Mammary epithelial cell (primary cell): ENCODE data around the gene ZFR2.

Source experiments
- EZH2 ChIP-seq: IDR thresholded peaks from 2 replicates; pipeline ENCODE4 v1.6.1; 2012; ENCODE audit warnings: low read length, inconsistent platforms, borderline replicate concordance
- TF ChIP-seq, protein P1 (sequence below), 2 donors: IDR thresholded peaks in 1 of 2; conservative IDR thresholded peaks in 1 of 2; 2 replicates each; pipeline ENCODE4 v1.5.1; 2011 to 2012; ENCODE audit warnings: inconsistent platforms in 2 of 2, low read length in 2 of 2, mild to moderate bottlenecking in 2 of 2, control low read depth in 1 of 2, low read depth in 1 of 2; ENCODE audit not compliant: insufficient read depth in 1 of 2; ENCODE audit errors: extremely low read depth in 1 of 2

DNA sequence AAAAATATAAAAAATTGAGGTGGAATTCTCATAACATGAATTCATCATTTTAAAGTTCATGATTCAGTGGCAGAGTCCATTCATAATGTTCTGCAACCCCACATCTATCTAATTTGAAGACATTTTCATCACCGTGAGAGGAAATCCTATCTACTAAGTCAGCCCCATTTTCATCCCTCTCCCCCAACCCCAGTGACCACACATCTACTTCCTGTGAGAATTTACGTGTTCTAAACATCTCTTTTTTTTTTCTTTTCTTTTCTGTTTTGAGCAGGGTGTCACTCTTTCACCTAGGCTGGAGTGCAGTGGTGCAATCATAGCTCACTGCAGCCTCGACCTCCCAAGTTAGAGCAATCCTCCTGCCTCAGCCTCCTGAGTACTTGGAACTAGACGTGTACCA is 29.1 kb upstream of the ZFR2 start:
- TF ChIP-seq, protein P1, sequence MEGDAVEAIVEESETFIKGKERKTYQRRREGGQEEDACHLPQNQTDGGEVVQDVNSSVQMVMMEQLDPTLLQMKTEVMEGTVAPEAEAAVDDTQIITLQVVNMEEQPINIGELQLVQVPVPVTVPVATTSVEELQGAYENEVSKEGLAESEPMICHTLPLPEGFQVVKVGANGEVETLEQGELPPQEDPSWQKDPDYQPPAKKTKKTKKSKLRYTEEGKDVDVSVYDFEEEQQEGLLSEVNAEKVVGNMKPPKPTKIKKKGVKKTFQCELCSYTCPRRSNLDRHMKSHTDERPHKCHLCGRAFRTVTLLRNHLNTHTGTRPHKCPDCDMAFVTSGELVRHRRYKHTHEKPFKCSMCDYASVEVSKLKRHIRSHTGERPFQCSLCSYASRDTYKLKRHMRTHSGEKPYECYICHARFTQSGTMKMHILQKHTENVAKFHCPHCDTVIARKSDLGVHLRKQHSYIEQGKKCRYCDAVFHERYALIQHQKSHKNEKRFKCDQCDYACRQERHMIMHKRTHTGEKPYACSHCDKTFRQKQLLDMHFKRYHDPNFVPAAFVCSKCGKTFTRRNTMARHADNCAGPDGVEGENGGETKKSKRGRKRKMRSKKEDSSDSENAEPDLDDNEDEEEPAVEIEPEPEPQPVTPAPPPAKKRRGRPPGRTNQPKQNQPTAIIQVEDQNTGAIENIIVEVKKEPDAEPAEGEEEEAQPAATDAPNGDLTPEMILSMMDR (conservative IDR thresholded peaks at IDR 0.05 in 1 of 2, IDR thresholded peaks at IDR 0.05 in 1 of 2; ENCODE audit: extremely low read depth in 1 of 2, insufficient read depth in 1 of 2, low read depth in 1 of 2, low read length in 2 of 2): no peak
- no peak for TF ChIP-seq EZH2
